Right lobe of liver (tissue), 4 donors: ENCODE data around the gene YPEL5.

ENCODE experiments used
- POLR2A ChIP-seq: fragments of 450-650 bp; IDR thresholded peaks from one replicate; pipeline ENCODE4 v1.6.1; 2017; ENCODE audit warnings: antibody characterized with exemption, mild to moderate bottlenecking
- TF ChIP-seq, protein P1 (sequence below), 4 donors: fragments of 200-600 bp in 3 of 4; fragments of 450-650 bp in 1 of 4; IDR thresholded peaks; one replicate each; pipeline versions ENCODE4 v1.5.1 to v1.8.0; 2016 to 2022; ENCODE audit warnings: antibody characterized with exemption in 4 of 4, mild to moderate bottlenecking in 2 of 4
- donor health status: DM: no; HTN: no; CAD: no.
- donor health status: DM: no; HTN: no; CAD: no.
- donor health status: DM: no; HTN: yes; CAD: no.

DNA sequence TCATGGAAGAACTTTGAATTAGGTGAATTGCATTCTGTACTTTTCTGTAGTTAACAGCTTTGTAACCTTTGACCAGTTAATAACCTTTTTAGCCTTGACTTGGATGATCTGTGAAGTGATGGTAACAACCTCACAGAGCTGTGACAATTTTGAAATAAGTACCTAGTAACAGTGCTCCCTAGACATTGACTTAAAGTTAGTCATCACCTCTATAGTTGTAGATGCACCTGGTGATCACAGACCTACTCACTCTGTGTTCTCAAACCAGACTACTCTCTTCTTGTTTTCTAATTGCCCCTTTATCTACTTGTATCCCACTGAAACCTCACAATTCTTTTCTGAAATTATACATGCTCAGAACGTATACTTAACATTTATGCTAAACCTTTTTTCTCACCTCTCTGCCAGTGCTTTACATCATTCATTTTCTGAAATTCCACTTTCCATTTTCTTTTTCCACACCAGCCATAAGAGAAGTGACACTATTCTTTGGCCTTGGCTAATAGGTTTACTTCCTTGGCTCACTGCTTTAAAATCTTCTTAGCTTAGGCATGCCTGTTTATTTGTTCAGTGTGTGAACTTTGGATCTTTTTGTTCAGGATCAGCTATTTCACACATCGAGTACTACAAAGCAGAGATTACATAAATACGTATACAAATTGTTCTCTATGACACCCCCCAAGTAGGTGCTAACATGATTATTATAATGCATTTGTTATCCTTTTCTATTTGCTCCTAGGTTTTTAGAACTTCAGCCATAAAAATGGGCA, 9.3 kb downstream of the YPEL5 start:
- TF ChIP-seq, protein P1, sequence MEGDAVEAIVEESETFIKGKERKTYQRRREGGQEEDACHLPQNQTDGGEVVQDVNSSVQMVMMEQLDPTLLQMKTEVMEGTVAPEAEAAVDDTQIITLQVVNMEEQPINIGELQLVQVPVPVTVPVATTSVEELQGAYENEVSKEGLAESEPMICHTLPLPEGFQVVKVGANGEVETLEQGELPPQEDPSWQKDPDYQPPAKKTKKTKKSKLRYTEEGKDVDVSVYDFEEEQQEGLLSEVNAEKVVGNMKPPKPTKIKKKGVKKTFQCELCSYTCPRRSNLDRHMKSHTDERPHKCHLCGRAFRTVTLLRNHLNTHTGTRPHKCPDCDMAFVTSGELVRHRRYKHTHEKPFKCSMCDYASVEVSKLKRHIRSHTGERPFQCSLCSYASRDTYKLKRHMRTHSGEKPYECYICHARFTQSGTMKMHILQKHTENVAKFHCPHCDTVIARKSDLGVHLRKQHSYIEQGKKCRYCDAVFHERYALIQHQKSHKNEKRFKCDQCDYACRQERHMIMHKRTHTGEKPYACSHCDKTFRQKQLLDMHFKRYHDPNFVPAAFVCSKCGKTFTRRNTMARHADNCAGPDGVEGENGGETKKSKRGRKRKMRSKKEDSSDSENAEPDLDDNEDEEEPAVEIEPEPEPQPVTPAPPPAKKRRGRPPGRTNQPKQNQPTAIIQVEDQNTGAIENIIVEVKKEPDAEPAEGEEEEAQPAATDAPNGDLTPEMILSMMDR (IDR thresholded peaks at IDR 0.05), result no peak
- no peak for TF ChIP-seq POLR2A
